Panc1 (cell line): Measurements from ENCODE around the gene RPS19BP1. TPM values are rescaled to one million over a fixed set of nuclear protein-coding genes. Genes with fewer than 3 reads are reported as not detected.

Experiments used
- ATAC-seq: fragments of 200-7000 bp; cut with Tn5 transposase; 2 replicates; pipeline ENCODE4 v1.9.1; 2020; ENCODE audit warnings: mild to moderate bottlenecking, moderate library complexity
- BruUV-seq: library from RNA; stranded (reverse); fragments of 400-500 nt; replicated peaks from 2 replicates; lab custom pipeline; 2021; lab: Mats Ljungman, UMichigan
- CTCF ChIA-PET: fragments of 300-600 bp; sonication (Branson Sonifier 250); formaldehyde crosslinking; loops from one replicate; lab custom pipeline; 2022; ENCODE audit warnings: antibody characterized with exemption; lab: Charles Lee
- POLR2A ChIA-PET: fragments of 300-600 bp; sonication (Branson Sonifier 250); formaldehyde crosslinking; loops from one replicate; lab custom pipeline; 2022; ENCODE audit warnings: antibody characterized with exemption; lab: Charles Lee
- DNase-seq: peaks from one replicate; pipeline ENCODE4 v3.0.0-alpha.2; 2010; ENCODE audit warnings: low read depth, low spot score
- H3K27ac ChIP-seq: 2 replicates; pipeline ENCODE4 v1.5.1; 2011; ENCODE audit warnings: mild to moderate bottlenecking, low read length, inconsistent platforms
- H3K27me3 ChIP-seq: fragments of 200-500 bp; sonication (Bioruptor generic); 2 replicates; pipeline ENCODE4 v1.6.0; 2014; ENCODE audit warnings: low read length, inconsistent platforms; ENCODE audit not compliant: control insufficient read depth, insufficient read depth
- H3K36me3 ChIP-seq: fragments of 200-500 bp; sonication (Bioruptor generic); 2 replicates; pipeline ENCODE4 v1.5.1; 2014; ENCODE audit warnings: inconsistent platforms, mild to moderate bottlenecking, low read length, moderate library complexity; ENCODE audit not compliant: control insufficient read depth, insufficient read depth
- H3K4me1 ChIP-seq: 2 replicates; pipeline ENCODE4 v1.5.1; 2011; ENCODE audit warnings: inconsistent platforms, mild to moderate bottlenecking, low read length, moderate library complexity; ENCODE audit not compliant: control insufficient read depth, insufficient read depth
- H3K4me3 ChIP-seq, 2 experiments: 2 replicates each; pipeline ENCODE4 v1.5.1; 2011 to 2012; ENCODE audit warnings: low read depth in 2 of 2, low read length in 2 of 2, mild to moderate bottlenecking in 2 of 2, inconsistent platforms in 1 of 2, moderate library complexity in 1 of 2
- H3K9me3 ChIP-seq: fragments of 200-500 bp; sonication (Bioruptor generic); 2 replicates; pipeline ENCODE4 v1.5.1; 2014; ENCODE audit warnings: low read depth, mild to moderate bottlenecking, inconsistent platforms, low read length, moderate library complexity; ENCODE audit not compliant: control insufficient read depth, insufficient read depth
- POLR2AphosphoS5 ChIP-seq: IDR thresholded peaks from 2 replicates; pipeline ENCODE4 v1.6.1; 2012; ENCODE audit warnings: mild to moderate bottlenecking, low read depth, low read length, moderate library complexity
- SIN3A ChIP-seq: IDR thresholded peaks from 2 replicates; pipeline ENCODE4 v1.6.1; 2012; ENCODE audit warnings: low read depth, mild to moderate bottlenecking, low read length, moderate library complexity, borderline replicate concordance; ENCODE audit not compliant: insufficient read depth
- TCF7L2 ChIP-seq: IDR thresholded peaks from 2 replicates; pipeline ENCODE4 v1.6.1; 2011; ENCODE audit warnings: mild to moderate bottlenecking, low read depth, low read length, inconsistent platforms
- in situ Hi-C: cut with HindIII; loops from 2 replicates; pipeline ENCODE4 v1.10.0; 2016; ENCODE audit warnings: low sequenced_read_pairs, low pct_unique_long_range_greater_than_20kb
- intact Hi-C: fragments of 100-400 bp; cut with micrococcal nuclease; formaldehyde crosslinking; loops from one replicate; pipeline ENCODE4 v1.10.0; 2022; ENCODE audit not compliant: unreplicated experiment
- total RNA-seq: library from RNA; stranded (reverse); gene quantifications from one replicate; pipeline ENCODE4 v1.2.1, GENCODE V29; 2021; ENCODE audit not compliant: unreplicated experiment
- TF ChIP-seq, protein P1 (sequence below), 2 experiments: IDR thresholded peaks; 2 replicates each; pipeline ENCODE4 v1.6.1; 2011 to 2012; ENCODE audit warnings: low read depth in 2 of 2, control low read depth in 1 of 2, low read length in 1 of 2, mild to moderate bottlenecking in 1 of 2, moderate library complexity in 1 of 2; ENCODE audit not compliant: insufficient read depth in 1 of 2
- TF ChIP-seq, protein P2 (sequence below): fragments of 450-650 bp; IDR thresholded peaks from 2 replicates; pipeline ENCODE4 v1.5.1; 2017; ENCODE audit warnings: mild to moderate bottlenecking

The RPS19BP1 gene
- total RNA-seq, 1 experiment from 2014 or later, result 123 TPM

DNA sequence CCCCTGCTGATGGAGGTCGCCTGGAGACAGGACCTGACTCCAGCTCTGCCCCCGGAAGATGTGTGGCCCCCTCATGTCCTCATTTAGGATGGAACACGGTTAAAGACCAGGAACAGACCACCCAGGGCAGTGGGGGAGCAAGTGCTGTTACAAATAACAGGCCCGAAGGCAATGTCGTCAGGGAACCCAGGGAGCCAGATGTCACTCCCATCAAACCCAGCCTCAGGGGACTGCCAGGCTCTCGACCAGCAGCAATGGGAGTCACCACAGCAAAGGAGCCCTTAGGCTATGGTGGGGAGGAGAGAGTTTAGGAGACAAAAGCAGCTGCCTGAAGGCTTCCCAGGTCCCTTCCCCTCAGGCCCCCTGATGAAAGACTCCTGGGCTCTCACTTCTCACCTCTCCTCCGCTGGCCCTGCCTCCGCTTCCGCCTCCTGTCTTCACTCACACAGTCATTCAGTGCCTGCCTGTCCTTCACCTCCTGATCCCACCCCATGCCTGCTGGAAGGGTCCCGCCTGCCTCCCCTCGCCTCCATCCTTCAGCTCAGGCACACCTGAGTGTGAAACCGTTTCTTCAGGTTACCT, 4.4 kb downstream of the RPS19BP1 start:
- Histone ChIP-seq H3K9me3 (no peaks in the 10 kb centered on the region), H3K36me3 (peaks cover 4% of the 10 kb centered on the region; the same call in 1 of the 2 replicates), H3K27me3 (no peaks in the 10 kb centered on the region), H3K4me1 (peaks cover 44% of the 10 kb centered on the region), H3K27ac (peak overlapping the region; percentile 48; the same call in 1 of the 2 replicates), H3K4me3 (no peak overlapping the region)
- TF ChIP-seq TCF7L2, result no peak
- TF ChIP-seq, protein P1, sequence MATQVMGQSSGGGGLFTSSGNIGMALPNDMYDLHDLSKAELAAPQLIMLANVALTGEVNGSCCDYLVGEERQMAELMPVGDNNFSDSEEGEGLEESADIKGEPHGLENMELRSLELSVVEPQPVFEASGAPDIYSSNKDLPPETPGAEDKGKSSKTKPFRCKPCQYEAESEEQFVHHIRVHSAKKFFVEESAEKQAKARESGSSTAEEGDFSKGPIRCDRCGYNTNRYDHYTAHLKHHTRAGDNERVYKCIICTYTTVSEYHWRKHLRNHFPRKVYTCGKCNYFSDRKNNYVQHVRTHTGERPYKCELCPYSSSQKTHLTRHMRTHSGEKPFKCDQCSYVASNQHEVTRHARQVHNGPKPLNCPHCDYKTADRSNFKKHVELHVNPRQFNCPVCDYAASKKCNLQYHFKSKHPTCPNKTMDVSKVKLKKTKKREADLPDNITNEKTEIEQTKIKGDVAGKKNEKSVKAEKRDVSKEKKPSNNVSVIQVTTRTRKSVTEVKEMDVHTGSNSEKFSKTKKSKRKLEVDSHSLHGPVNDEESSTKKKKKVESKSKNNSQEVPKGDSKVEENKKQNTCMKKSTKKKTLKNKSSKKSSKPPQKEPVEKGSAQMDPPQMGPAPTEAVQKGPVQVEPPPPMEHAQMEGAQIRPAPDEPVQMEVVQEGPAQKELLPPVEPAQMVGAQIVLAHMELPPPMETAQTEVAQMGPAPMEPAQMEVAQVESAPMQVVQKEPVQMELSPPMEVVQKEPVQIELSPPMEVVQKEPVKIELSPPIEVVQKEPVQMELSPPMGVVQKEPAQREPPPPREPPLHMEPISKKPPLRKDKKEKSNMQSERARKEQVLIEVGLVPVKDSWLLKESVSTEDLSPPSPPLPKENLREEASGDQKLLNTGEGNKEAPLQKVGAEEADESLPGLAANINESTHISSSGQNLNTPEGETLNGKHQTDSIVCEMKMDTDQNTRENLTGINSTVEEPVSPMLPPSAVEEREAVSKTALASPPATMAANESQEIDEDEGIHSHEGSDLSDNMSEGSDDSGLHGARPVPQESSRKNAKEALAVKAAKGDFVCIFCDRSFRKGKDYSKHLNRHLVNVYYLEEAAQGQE (IDR thresholded peaks at IDR 0.05; ENCODE audit: insufficient read depth in 1 of 2, low read depth in 2 of 2, low read length in 1 of 2), result no peak
- TF ChIP-seq, protein P2, sequence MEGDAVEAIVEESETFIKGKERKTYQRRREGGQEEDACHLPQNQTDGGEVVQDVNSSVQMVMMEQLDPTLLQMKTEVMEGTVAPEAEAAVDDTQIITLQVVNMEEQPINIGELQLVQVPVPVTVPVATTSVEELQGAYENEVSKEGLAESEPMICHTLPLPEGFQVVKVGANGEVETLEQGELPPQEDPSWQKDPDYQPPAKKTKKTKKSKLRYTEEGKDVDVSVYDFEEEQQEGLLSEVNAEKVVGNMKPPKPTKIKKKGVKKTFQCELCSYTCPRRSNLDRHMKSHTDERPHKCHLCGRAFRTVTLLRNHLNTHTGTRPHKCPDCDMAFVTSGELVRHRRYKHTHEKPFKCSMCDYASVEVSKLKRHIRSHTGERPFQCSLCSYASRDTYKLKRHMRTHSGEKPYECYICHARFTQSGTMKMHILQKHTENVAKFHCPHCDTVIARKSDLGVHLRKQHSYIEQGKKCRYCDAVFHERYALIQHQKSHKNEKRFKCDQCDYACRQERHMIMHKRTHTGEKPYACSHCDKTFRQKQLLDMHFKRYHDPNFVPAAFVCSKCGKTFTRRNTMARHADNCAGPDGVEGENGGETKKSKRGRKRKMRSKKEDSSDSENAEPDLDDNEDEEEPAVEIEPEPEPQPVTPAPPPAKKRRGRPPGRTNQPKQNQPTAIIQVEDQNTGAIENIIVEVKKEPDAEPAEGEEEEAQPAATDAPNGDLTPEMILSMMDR, result no peak
- no peak for TF ChIP-seq POLR2AphosphoS5
- no peak for TF ChIP-seq SIN3A
- ChIA-PET POLR2A (interaction anchor here (1.4 kb wide), 1 partner anchor 8 kb away, joined by 8 read pairs; the partner anchor contains the start of gene ATF4), CTCF (interaction anchor here (0.9 to 1.5 kb wide), 2 partner anchors 32 to 92 kb away, joined by 4 to 13 read pairs; no protein-coding TSS in a partner anchor)
- ATAC-seq, result no peak
- in situ Hi-C loops (no loop called here), intact Hi-C loops (no loop called here)
- no peak for DNase-seq
- no TSS peak for BruUV-seq

DNA sequence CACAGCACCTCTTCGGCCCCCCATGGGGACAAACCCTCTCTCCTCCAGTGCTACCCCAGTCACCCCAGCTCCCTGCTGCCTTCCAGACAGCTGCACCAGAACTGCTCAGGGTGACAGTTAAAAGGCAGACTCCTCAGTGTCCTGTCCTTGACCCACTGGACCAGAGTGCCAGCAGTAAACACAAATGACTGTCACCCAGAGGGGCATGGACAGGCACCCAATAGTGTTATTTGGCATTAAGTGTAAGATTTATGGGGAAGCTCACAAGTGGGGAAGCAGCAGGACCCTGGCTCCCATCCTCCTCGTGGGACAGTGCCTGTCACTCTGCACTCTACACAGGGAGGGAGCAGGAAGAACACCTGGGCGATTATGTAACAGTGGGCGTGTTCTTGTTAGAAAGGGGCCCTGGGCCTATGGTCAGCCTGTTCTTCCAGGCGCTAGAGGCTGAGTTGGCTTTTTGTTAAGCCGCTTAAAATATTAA, 5.0 kb downstream of the RPS19BP1 start:
- CTCF ChIA-PET, result no interaction called here

More for the DNA sequence above, 5.0 kb downstream of the RPS19BP1 start:
- H3K4me3 ChIP-seq, result no peak overlapping the region
- 0 out of 2 replicates have a peak overlapping the region, but pooled peaks have one; percentile 23 for H3K27ac ChIP-seq
- TF ChIP-seq SIN3A (no peak), POLR2AphosphoS5 (no peak), TCF7L2 (no peak)
- TF ChIP-seq, protein P1 (IDR thresholded peaks at IDR 0.05; ENCODE audit: insufficient read depth in 1 of 2, low read depth in 2 of 2, low read length in 1 of 2), result no peak
- TF ChIP-seq, protein P2, result no peak
- intact Hi-C loops, result no loop called here
- BruUV-seq, result no TSS peak
- peaks cover 48% of the 10 kb centered on the region for H3K4me1 ChIP-seq
- in situ Hi-C loops, result no loop called here
- POLR2A ChIA-PET, result no interaction called here
- DNase-seq, result no peak
- no peak for ATAC-seq
- H3K36me3 ChIP-seq, result peaks cover 4% of the 10 kb centered on the region
- no peaks in the 10 kb centered on the region for H3K27me3 ChIP-seq
- H3K9me3 ChIP-seq, result no peaks in the 10 kb centered on the region
